ENCODE data around the gene S100G. TPM values are rescaled to one million over a fixed set of nuclear protein-coding genes. Genes with fewer than 3 reads are reported as not detected.

The S100G gene
- total RNA-seq, 2 donors from 2014 or later: not detected

GRCh38 chrX:16664626-16665025, 14.7 kb downstream of the S100G start:
- H3K4me1 ChIP-seq (replicated peaks): no peaks in the 10 kb centered on the region
- no peak overlapping the region for H3K27ac ChIP-seq
- H3K9me3 ChIP-seq: no peaks in the 10 kb centered on the region
- intact Hi-C loops (cut with DNase I): no loop called here
- no peak for DNase-seq (ENCODE audit: low spot score)
- no peak for TF ChIP-seq POLR2A (IDR thresholded peaks at IDR 0.05)
- no peak for TF ChIP-seq POLR2AphosphoS5 (IDR thresholded peaks at IDR 0.05)
- TF ChIP-seq, protein P1, sequence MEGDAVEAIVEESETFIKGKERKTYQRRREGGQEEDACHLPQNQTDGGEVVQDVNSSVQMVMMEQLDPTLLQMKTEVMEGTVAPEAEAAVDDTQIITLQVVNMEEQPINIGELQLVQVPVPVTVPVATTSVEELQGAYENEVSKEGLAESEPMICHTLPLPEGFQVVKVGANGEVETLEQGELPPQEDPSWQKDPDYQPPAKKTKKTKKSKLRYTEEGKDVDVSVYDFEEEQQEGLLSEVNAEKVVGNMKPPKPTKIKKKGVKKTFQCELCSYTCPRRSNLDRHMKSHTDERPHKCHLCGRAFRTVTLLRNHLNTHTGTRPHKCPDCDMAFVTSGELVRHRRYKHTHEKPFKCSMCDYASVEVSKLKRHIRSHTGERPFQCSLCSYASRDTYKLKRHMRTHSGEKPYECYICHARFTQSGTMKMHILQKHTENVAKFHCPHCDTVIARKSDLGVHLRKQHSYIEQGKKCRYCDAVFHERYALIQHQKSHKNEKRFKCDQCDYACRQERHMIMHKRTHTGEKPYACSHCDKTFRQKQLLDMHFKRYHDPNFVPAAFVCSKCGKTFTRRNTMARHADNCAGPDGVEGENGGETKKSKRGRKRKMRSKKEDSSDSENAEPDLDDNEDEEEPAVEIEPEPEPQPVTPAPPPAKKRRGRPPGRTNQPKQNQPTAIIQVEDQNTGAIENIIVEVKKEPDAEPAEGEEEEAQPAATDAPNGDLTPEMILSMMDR (IDR thresholded peaks at IDR 0.05): no peak
- H3K27me3 ChIP-seq (replicated peaks; ENCODE audit: insufficient read depth): no peaks in the 10 kb centered on the region
- WGBS: 97% methylated on average over 2 of the region's 2 CpGs
- H3K36me3 ChIP-seq: no peaks in the 10 kb centered on the region
- H3K4me3 ChIP-seq: no peak overlapping the region

DNA sequence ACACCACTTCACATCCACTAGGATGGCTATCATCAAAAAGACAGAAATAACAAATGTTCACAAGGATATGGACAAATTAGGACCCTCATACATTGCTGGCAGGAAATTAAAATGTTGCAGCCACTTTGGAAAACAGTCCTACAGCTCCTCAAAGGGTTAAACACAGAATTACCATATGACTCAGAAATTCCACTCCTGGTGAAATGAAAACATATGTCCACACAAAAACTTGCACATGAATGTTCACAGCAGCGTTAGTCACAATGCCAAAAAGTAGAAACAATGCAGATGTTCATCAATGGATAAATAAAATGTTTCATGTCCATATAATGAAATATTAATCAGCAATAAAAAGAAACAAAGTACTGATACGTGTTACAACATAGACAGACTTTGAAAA, 15.1 kb downstream of the S100G start:
- 30% methylated on average over 2 of the region's 2 CpGs for WGBS
- intact Hi-C loops (cut with DNase I): no loop called here
- H3K9me3 ChIP-seq: no peaks in the 10 kb centered on the region
- H3K4me3 ChIP-seq: no peak overlapping the region
- no peak for DNase-seq (ENCODE audit: low spot score)
- no peak overlapping the region for H3K27ac ChIP-seq
- no peaks in the 10 kb centered on the region for H3K27me3 ChIP-seq (replicated peaks; ENCODE audit: insufficient read depth)
- no peaks in the 10 kb centered on the region for H3K4me1 ChIP-seq (replicated peaks)
- TF ChIP-seq, protein P1 (IDR thresholded peaks at IDR 0.05): no peak
- TF ChIP-seq POLR2AphosphoS5 (IDR thresholded peaks at IDR 0.05): no peak
- no peak for TF ChIP-seq POLR2A (IDR thresholded peaks at IDR 0.05)
- H3K36me3 ChIP-seq: no peaks in the 10 kb centered on the region

GRCh38 chrX:16666541-16666940, 16.6 kb downstream of the S100G start:
- Histone ChIP-seq H3K27me3 (replicated peaks; ENCODE audit: insufficient read depth) (no peaks in the 10 kb centered on the region), H3K4me3 (no peak overlapping the region), H3K27ac (no peak overlapping the region), H3K36me3 (no peaks in the 10 kb centered on the region), H3K9me3 (no peaks in the 10 kb centered on the region), H3K4me1 (replicated peaks) (no peaks in the 10 kb centered on the region)
- intact Hi-C loops (cut with DNase I): no loop called here
- no peak for DNase-seq (ENCODE audit: low spot score)
- WGBS: 93% methylated on average over 4 of the region's 4 CpGs
- TF ChIP-seq POLR2A (IDR thresholded peaks at IDR 0.05) (no peak), POLR2AphosphoS5 (IDR thresholded peaks at IDR 0.05) (no peak)
- TF ChIP-seq, protein P1 (IDR thresholded peaks at IDR 0.05): no peak

DNA sequence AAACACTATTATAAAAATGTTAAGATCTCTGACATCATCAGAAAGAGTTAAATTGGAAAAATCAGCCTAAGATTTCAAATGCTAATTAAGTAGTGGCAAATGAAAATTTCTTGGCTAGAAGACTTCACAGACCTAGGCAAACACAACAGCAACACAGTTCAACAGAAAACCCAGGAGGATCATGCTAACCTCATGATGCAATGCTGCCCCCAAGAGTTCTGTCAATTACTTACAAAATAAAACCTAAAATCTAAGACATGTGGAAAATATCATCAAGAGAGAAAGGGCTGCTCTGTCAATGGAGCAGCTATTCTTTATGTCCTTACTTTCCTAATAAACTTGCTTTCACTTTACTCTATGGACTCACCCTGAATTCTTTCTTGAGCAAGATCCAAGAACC, 21.0 kb downstream of the S100G start:
- no peak for DNase-seq (ENCODE audit: low spot score)
- no peak overlapping the region for H3K4me3 ChIP-seq

GRCh38 chrX:16678689-16679088, 28.7 kb downstream of the S100G start:
- intact Hi-C loops (cut with DNase I): loop anchor here (10.0 kb wide), 1 partner anchor 244 kb away; no protein-coding TSS in a partner anchor

More for the DNA sequence above, 21.0 kb downstream of the S100G start:
- TF ChIP-seq POLR2A (IDR thresholded peaks at IDR 0.05) (no peak), POLR2AphosphoS5 (IDR thresholded peaks at IDR 0.05) (no peak)
- TF ChIP-seq, protein P1 (IDR thresholded peaks at IDR 0.05): peak in 1 of 4 experiments; percentile 14
- Histone ChIP-seq H3K9me3 (no peaks in the 10 kb centered on the region), H3K27ac (no peak overlapping the region), H3K4me1 (replicated peaks) (no peaks in the 10 kb centered on the region), H3K27me3 (replicated peaks; ENCODE audit: insufficient read depth) (no peaks in the 10 kb centered on the region), H3K36me3 (no peaks in the 10 kb centered on the region)
- intact Hi-C loops (cut with DNase I): loop anchor here (10.0 kb wide), 1 partner anchor 236 kb away; no protein-coding TSS in a partner anchor

More at GRCh38 chrX:16678689-16679088, 28.7 kb downstream of the S100G start:
- Histone ChIP-seq H3K27ac (no peak overlapping the region), H3K27me3 (replicated peaks; ENCODE audit: insufficient read depth) (no peaks in the 10 kb centered on the region), H3K36me3 (no peaks in the 10 kb centered on the region), H3K9me3 (no peaks in the 10 kb centered on the region), H3K4me3 (no peak overlapping the region), H3K4me1 (replicated peaks) (no peaks in the 10 kb centered on the region)
- TF ChIP-seq POLR2AphosphoS5 (IDR thresholded peaks at IDR 0.05): no peak
- TF ChIP-seq, protein P1 (IDR thresholded peaks at IDR 0.05): no peak
- no peak for DNase-seq (ENCODE audit: low spot score)
- WGBS: 77% methylated on average over 11 of the region's 11 CpGs

Data from prostate gland (tissue), 2 donors.